GM10248 (cell line): ENCODE measurements around the gene CHKA.
A peak's percentile ranks its signal among the peaks of the same experiment; 100 is the strongest.

ENCODE experiments used
- CTCF ChIA-PET: fragments of 300-600 bp; sonication (Branson Sonifier 250); formaldehyde crosslinking; extraction: SDS; loops from one replicate; lab custom pipeline; 2021; ENCODE audit warnings: antibody characterized with exemption; lab: Yijun Ruan, JAX
- POLR2A ChIA-PET: fragments of 350-650 bp; sonication (Branson Sonifier 250); formaldehyde crosslinking; extraction: SDS; loops from one replicate; lab custom pipeline; 2020; ENCODE audit warnings: antibody characterized with exemption; lab: Yijun Ruan, JAX
- DNase-seq: peaks from one replicate; pipeline ENCODE4 v3.0.0; 2012; ENCODE audit errors: extremely low spot score
- TF ChIP-seq, protein P1 (sequence below): IDR thresholded peaks from 2 replicates; pipeline ENCODE4 v1.5.1; 2012; ENCODE audit warnings: mild to moderate bottlenecking, low read depth; ENCODE audit errors: extremely low read depth, missing control alignments, control extremely low read depth

CHKA gene

DNA sequence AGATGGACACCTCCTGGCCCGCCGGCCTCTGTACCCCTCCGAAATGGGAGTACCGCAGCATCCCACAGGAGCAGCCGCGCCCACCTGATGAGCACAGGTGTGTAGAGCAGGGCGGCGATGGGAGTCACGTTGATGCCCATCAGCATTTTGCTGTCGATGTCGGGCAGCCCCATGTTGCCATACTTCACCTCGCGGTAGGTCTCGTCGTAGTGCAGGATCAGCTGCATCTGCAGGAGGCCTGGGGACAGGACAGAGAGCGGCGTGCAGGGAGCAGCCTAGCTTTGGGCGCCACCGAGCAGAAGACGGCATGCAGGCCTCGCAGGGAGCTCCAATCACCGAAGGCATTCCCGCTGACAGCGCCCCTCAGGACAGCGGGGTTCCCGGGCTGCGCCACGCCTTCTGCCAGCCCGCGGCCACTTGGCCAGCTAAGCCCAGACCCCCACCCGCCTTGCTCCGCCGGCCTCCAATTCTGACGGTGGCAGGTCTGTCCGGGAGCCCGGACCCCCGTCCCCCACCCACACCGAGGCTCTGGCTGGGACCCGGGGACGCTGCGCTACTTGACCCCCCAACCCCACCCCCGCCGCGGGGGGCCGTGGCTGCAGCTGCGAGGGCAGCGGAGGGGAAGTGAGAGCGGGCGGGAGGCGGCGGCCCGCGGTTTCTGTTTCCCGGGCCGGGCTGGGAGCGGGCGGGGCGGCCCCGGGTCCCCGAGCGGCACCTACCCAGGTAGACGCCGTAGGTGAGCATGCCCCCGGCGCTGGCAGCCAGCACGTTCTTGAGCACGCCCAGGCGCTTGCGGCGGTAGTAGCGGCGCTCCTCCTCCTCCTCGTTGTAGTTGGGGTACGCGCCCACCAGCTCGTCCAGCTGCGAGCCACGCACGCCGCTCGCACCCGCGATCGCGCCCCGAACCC lies 118.0 kb downstream of the CHKA start:
- ChIA-PET CTCF (interaction anchor here (1.0 to 1.7 kb wide), 4 partner anchors 9 to 208 kb away, joined by 3 to 8 read pairs (median 4); no protein-coding TSS in a partner anchor), POLR2A (interaction anchor here (0.5 kb wide), 2 partner anchors 43 to 75 kb away, joined by 3 to 5 read pairs; no protein-coding TSS in a partner anchor)
- TF ChIP-seq, protein P1, sequence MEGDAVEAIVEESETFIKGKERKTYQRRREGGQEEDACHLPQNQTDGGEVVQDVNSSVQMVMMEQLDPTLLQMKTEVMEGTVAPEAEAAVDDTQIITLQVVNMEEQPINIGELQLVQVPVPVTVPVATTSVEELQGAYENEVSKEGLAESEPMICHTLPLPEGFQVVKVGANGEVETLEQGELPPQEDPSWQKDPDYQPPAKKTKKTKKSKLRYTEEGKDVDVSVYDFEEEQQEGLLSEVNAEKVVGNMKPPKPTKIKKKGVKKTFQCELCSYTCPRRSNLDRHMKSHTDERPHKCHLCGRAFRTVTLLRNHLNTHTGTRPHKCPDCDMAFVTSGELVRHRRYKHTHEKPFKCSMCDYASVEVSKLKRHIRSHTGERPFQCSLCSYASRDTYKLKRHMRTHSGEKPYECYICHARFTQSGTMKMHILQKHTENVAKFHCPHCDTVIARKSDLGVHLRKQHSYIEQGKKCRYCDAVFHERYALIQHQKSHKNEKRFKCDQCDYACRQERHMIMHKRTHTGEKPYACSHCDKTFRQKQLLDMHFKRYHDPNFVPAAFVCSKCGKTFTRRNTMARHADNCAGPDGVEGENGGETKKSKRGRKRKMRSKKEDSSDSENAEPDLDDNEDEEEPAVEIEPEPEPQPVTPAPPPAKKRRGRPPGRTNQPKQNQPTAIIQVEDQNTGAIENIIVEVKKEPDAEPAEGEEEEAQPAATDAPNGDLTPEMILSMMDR, result no peak
- DNase-seq, result peak; percentile 71
